ENCODE measurements around the gene MACROD2.

DNA sequence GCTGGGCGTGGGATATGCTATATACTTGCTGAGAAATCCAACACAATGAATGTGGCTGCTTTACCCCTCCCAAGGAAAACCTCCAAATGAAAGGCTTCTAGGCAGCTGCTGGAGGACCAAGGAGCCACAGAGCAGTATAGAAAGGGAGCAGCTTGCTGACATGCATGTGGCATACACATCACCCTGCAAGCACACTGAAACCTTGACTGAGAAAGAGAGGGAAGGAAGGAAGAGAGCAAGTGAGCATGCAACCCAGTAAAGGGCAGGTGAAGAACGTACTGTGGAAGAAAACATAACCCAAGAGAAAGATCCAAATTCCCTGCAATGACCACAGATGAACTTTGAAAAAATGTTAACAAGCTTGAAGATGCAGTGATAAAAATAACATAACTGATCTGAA, 2034.9 kb downstream of the MACROD2 start:
- TF ChIP-seq POLR2A (IDR thresholded peaks at IDR 0.05; ENCODE audit: low read length): no peak
- no peak for TF ChIP-seq MAFK (IDR thresholded peaks at IDR 0.05; ENCODE audit: partially characterized antibody)
- TF ChIP-seq RARB (CRISPR knock-in tag; IDR thresholded peaks at IDR 0.05): no peak

All from A549 (cell line).